ENCODE measurements around the gene ACTL6A. TPM values are rescaled to one million over a fixed set of nuclear protein-coding genes. Genes with fewer than 3 reads are reported as not detected.

Gene ACTL6A
- total and polyA plus RNA-seq, 12 donors, result 13.5 to 42.7 (median 17.9) TPM

- Histone ChIP-seq H3K36me3 (peaks cover 0 to 100% (median 63%) of the 10 kb centered on the region in 9 donors), H3K4me3 (no peak overlapping the region), H3K27me3 (no peaks in the 10 kb centered on the region), H3K4me1 (no peaks in the 10 kb centered on the region), H3K27ac (no peak overlapping the region), H3K9me3 (no peaks in the 10 kb centered on the region)
- ATAC-seq, result no peak
- no peak for TF ChIP-seq CTCF (IDR thresholded peaks at IDR 0.05)
- no peak for DNase-seq
- 95 to 100% methylated on average over 2 of the region's 2 CpGs for WGBS, 2 donors
- intact Hi-C loops (cut with DNase I), result no loop called here
Observed at GRCh38 chr3:179622023-179622422, 59.3 kb downstream of the ACTL6A start.

GRCh38 chr3:179624451-179624850 is 61.7 kb downstream of the ACTL6A start:
- no peak for ATAC-seq
- intact Hi-C loops (cut with DNase I), result no loop called here
- peaks cover 0 to 82% (median 45%) of the 10 kb centered on the region in 9 donors for H3K36me3 ChIP-seq

GRCh38 chr3:179630753-179631451 is 68.2 kb downstream of the ACTL6A start:
- intact Hi-C loops (cut with DNase I), result no loop called here
- H3K27me3 ChIP-seq, result no peaks in the 10 kb centered on the region
- ATAC-seq (no peak), DNase-seq (no peak)
- no peak overlapping the region for H3K4me3 ChIP-seq
- H3K9me3 ChIP-seq, result no peaks in the 10 kb centered on the region
- peaks cover 0 to 21% (median 0%) of the 10 kb centered on the region in 9 donors for H3K36me3 ChIP-seq
- 80 to 83% methylated on average over 3 of the region's 3 CpGs for WGBS, 2 donors
- no peak for TF ChIP-seq CTCF (IDR thresholded peaks at IDR 0.05)
- H3K4me1 ChIP-seq, result no peaks in the 10 kb centered on the region
- H3K27ac ChIP-seq, result no peak overlapping the region

More at GRCh38 chr3:179624451-179624850, 61.7 kb downstream of the ACTL6A start:
- H3K4me1 ChIP-seq, result no peaks in the 10 kb centered on the region
- no peaks in the 10 kb centered on the region for H3K27me3 ChIP-seq
- 83 to 89% methylated on average over 3 of the region's 3 CpGs for WGBS, 2 donors
- TF ChIP-seq CTCF (IDR thresholded peaks at IDR 0.05), result no peak
- H3K27ac ChIP-seq, result no peak overlapping the region
- H3K4me3 ChIP-seq, result no peak overlapping the region
- no peaks in the 10 kb centered on the region for H3K9me3 ChIP-seq
- DNase-seq, result no peak

Other genes with a start within 250 kb of the ACTL6A start
- 10 to 100 TPM; 25.8 to 41.0 (median 30.6) TPM for gene ZNF639, start 239.9 kb upstream of the ACTL6A start, total RNA-seq
- gene ZNF639, start 239.9 kb upstream of the ACTL6A start, polyA plus RNA-seq, result 10 to 100 TPM; 14.1 to 18.5 TPM
- 10 to 100 TPM; 52.0 to 82.1 (median 67.9) TPM for gene MFN1, start 215.2 kb upstream of the ACTL6A start, total RNA-seq
- gene MFN1, start 215.2 kb upstream of the ACTL6A start, polyA plus RNA-seq, result 10 to 100 TPM; 15.0 to 22.6 TPM
- gene GNB4, start 111.5 kb upstream of the ACTL6A start, total RNA-seq, result 10 to 100 TPM; 12.4 to 48.2 (median 13.4) TPM
- gene GNB4, start 111.5 kb upstream of the ACTL6A start, polyA plus RNA-seq, result 1 to 10 TPM; 6.6 to 8.3 TPM
- gene MRPL47, start 41.7 kb downstream of the ACTL6A start, total RNA-seq, result 10 to 100 TPM; 44.3 to 67.9 (median 51.7) TPM
- gene MRPL47, start 41.7 kb downstream of the ACTL6A start, polyA plus RNA-seq, result 100 to 1,000 TPM in 1 of 2 donors, 10 to 100 TPM in 1; 79.2 to 160 TPM
- gene NDUFB5, start 41.9 kb downstream of the ACTL6A start, total RNA-seq, result 100 to 1,000 TPM; 276 to 395 (median 379) TPM
- gene NDUFB5, start 41.9 kb downstream of the ACTL6A start, polyA plus RNA-seq, result 100 to 1,000 TPM; 108 to 248 TPM
- gene USP13, start 90.1 kb downstream of the ACTL6A start, total RNA-seq, result 100 to 1,000 TPM; 101 to 181 (median 154) TPM
- 10 to 100 TPM; 13.7 to 22.2 TPM for gene USP13, start 90.1 kb downstream of the ACTL6A start, polyA plus RNA-seq

Data from heart right ventricle (tissue), 16 donors.